NCI-H187 treated with DMSO at 0.1 percent for 48 hours (cell line): ENCODE measurements around the gene ABCA1.
"Not testable (repeated sequence)": the region's sequence is repeated elsewhere in the genome, so short reads cannot be mapped to it uniquely, and the experiment has no call there.

Source experiments
- DNase-seq: peaks from one replicate; lab custom pipeline; 2025; lab: John Stamatoyannopoulos, UW

Gene ABCA1, protein sequence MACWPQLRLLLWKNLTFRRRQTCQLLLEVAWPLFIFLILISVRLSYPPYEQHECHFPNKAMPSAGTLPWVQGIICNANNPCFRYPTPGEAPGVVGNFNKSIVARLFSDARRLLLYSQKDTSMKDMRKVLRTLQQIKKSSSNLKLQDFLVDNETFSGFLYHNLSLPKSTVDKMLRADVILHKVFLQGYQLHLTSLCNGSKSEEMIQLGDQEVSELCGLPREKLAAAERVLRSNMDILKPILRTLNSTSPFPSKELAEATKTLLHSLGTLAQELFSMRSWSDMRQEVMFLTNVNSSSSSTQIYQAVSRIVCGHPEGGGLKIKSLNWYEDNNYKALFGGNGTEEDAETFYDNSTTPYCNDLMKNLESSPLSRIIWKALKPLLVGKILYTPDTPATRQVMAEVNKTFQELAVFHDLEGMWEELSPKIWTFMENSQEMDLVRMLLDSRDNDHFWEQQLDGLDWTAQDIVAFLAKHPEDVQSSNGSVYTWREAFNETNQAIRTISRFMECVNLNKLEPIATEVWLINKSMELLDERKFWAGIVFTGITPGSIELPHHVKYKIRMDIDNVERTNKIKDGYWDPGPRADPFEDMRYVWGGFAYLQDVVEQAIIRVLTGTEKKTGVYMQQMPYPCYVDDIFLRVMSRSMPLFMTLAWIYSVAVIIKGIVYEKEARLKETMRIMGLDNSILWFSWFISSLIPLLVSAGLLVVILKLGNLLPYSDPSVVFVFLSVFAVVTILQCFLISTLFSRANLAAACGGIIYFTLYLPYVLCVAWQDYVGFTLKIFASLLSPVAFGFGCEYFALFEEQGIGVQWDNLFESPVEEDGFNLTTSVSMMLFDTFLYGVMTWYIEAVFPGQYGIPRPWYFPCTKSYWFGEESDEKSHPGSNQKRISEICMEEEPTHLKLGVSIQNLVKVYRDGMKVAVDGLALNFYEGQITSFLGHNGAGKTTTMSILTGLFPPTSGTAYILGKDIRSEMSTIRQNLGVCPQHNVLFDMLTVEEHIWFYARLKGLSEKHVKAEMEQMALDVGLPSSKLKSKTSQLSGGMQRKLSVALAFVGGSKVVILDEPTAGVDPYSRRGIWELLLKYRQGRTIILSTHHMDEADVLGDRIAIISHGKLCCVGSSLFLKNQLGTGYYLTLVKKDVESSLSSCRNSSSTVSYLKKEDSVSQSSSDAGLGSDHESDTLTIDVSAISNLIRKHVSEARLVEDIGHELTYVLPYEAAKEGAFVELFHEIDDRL (N-terminal part only)

GRCh38 chr9:104927912-104928740, at the start of gene ABCA1:
Gene ABCA1, minus strand, starts transcription at chr9:104928155. Its CDS starts 24,476 bp downstream, at chr9:104903679.
- no peak for DNase-seq

GRCh38 chr9:104977580-104977979, 49.6 kb upstream of the ABCA1 start:
- no peak for DNase-seq

GRCh38 chr9:104977168-104977567, 49.2 kb upstream of the ABCA1 start:
- DNase-seq, result no peak

GRCh38 chr9:104975966-104976595, 48.1 kb upstream of the ABCA1 start:
- not testable (repeated sequence) for DNase-seq

- DNase-seq, result no peak
Measured at GRCh38 chr9:104974053-104974962, 46.4 kb upstream of the ABCA1 start.

- DNase-seq, result no peak
Measured at GRCh38 chr9:104972242-104972866, 44.4 kb upstream of the ABCA1 start.

- DNase-seq, result no peak
Measured at GRCh38 chr9:104971511-104971910, 43.6 kb upstream of the ABCA1 start.

DNA sequence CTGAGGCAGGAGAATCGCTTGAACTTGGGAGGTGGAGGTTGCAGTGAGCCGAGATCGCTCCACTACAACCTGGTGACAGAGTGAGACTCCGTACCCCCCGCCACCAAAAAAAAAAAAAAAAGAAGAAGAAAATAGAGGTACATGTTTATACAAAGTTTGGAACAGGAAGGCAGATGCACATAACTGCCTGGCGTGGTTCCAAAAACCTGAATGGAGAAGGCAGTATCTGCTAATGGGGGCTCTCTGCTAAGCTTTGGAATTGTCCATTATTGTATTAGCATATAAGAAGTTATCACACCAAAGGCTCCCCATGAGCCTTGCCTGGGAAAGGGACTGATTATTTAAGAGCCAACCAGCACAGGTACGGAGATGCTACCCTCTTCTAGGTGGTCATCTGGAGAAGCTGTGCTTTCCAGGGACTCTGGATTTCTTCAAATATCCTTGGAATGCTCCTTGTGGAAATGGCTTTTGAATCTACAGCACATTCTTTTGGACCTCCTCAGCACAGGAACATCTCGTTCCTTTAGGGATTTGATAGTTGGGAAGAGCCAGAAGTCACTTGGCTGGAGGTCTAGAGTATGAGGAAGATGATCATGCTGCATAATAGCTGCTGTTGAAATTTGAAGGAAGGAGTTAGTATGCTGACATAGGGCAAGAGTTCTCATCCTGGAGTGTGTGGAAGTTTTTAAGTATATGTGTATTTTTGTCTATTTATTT, 42.5 kb upstream of the ABCA1 start:
- DNase-seq, result no peak

DNA sequence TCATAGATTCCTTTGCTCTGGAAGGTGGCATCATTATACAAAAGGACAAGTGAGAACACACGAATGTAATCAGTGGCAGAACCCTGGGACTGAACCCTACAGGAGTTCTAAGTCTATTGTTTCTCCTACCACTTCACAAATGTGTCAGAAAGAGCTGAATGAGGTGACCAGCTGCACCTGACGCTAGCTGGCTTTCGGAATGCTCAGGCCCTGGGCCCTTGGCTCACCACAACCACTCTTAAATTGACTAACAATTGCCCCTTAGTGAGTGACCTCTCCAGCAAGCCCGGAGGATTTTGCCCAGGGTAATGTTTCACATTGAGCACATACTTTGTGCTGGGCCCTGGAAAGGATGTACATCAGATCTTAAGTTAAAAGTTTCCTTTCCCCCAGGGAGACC, 41.2 kb upstream of the ABCA1 start:
- DNase-seq, result no peak

DNA sequence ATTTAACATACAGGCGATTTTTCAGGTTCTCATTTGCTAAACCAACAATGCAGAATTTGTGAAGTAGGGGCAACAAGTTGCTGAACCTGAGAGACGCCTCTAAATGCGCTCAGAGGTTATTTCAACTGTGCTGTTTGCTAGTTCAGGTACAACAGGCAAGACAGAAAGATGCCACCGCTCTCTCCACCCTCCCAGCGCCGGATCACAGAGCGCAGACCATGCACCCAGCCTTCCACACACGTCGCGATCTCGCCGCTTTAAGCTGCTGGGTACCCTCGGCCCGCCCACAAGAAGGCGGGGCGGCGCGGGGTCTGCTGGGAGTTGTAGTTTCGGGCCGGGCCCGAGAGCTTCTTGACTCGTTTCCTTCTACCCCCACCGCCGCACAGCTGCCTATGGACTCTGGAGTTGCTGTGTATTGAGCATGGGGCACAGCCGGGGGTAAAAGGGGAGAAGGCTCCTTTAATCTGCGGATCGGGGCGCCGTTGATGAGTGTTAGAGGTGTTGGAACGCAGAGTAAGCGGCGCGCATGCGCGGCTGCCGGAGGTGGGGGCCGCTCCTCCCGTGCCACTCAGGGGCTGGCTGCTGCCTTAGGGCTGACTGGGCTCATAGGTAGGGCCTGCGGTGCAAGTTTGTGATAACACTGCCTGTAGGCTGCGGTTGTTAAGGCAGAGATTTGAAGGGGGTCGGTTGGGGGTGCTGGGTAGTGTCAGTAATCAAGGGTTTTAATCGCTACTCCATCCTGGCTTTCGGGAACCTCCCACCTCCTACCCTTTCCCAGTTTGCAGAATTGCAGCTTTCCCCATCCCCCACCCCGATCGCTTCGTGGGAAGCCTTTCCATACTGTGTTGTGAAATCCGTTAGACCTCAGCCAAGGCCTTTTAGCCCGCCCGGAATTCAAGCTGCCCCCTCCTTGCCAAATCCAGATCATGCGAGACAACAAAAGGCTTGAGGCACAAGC, 40.3 kb upstream of the ABCA1 start:
- DNase-seq, result peak; percentile 8

DNA sequence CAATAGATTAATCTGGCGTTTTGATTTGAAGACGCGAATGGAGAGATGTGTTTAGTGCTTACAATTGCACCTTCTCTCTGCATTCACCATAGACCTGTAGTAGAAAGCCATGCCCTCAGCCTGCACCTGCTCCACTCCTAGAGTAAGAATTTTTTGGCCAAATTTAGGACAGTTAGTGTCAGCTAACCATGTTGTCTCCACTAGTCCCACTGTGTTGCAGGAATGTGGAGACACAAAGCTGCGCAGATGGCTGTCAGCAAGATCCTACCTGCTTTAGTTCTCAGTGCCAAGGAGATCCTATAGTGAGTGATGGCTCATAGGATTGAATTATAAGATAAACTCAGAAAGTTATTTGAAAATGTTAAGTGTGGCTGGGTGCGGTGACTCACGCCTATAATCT, 35.1 kb upstream of the ABCA1 start:
- no peak for DNase-seq

- DNase-seq, result no peak
Measured at GRCh38 chr9:104961701-104962359, 33.9 kb upstream of the ABCA1 start.

DNA sequence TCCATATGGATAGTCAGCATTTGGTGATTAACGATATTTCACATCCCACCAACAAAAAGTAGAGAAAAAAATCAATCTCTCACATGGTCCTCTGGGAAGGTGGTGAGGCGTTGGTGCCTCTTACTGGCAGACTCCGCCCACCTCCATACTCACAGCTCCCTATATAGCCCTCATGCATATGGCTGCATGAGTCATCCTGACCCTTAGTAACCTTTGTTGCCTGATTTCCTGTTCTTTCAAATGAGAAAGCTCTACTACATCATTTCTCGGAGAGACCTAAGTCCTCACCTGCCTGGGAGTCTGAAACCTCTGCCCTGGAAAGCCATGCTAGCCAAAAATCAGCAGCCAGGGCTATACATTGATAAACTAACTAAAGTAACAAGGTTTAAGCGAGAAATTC, 33.3 kb upstream of the ABCA1 start:
- DNase-seq, result no peak

GRCh38 chr9:104960662-104961061, 32.7 kb upstream of the ABCA1 start:
- DNase-seq, result no peak

- DNase-seq, result no peak
Measured at GRCh38 chr9:104958751-104959150, 30.8 kb upstream of the ABCA1 start.

- DNase-seq, result not testable (repeated sequence)
Measured at GRCh38 chr9:104958006-104958405, 30.1 kb upstream of the ABCA1 start.

DNA sequence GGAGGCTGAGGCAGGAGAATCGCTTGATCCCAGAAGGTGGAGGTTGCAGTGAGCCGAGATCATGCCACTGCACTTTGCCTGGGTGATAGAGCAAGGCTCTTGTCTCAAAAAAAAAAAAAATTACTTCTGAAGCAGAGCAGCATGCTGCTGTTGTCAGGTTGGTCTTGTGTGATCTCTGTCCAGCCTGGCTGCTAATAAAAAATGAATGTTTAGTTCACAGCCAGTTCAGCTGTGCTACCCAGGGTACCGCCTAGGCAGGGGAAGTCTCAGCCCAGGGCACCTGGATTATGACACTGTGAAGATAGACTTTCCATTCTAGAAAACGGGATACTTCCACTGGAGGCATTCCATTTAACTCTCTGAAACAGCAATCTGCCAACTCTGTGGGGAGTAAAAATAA, 23.5 kb upstream of the ABCA1 start:
- DNase-seq, result no peak
